Central memory CD4-positive, alpha-beta T cell (primary cell): ENCODE measurements around the gene ABTB1.

Source experiments
- DNase-seq: peaks from one replicate; pipeline ENCODE4 v3.0.0; 2022

ABTB1 gene

DNA sequence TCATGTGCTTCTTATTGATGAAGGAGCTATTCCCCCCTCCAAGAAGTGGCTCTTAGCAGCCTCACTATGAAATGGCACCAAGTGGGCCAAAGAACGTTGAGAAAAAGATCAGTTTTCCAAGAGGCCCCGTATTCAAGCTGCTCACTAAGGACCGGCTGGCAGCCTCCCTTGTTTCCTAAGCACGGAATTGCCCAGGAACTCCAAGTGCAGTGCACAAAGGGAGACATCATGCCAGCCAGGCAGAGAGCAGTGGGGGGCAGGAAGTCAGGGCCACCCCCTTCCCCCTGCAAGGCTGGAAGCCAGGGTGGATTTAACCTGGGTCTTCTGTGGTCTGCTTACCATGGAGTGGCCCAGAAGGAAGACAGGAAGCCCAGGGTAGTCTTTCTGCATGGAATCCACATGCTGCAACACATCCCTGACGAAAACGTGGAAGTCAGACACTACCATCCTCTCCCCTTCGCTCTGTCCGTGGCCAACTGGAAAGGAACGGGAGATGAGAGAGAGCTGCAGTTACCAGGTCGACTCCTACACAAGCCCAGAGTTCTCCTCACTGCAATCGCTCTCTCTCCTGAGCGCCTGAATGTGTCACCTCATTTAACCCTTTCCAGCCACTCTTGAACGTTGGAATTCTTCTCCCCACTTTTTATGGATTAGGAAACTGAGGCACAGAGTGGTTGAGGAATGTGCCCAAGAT lies 49.5 kb downstream of the ABTB1 start:
- no peak for DNase-seq

GRCh38 chr3:127723011-127723567 lies 50.3 kb downstream of the ABTB1 start:
- DNase-seq, result no peak

DNA sequence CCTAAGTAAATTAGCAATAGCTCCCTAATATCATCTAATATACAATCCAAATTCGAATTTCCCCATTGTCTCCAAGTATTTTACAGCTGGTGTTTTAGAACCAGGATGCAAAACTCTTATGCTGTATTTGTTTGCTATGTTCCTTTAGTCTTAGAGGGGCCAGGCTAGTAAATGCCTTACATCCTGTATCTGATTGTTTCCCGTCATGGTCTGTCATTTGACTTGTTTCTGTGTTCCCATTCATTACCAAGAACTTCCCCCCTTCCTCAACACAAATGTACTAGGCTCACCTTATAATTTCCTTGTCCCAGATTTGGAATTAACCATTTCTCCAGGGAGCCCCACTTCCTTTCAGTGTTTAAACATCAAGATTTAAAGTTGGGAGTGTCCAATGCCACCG lies 54.1 kb downstream of the ABTB1 start:
- no peak for DNase-seq

DNA sequence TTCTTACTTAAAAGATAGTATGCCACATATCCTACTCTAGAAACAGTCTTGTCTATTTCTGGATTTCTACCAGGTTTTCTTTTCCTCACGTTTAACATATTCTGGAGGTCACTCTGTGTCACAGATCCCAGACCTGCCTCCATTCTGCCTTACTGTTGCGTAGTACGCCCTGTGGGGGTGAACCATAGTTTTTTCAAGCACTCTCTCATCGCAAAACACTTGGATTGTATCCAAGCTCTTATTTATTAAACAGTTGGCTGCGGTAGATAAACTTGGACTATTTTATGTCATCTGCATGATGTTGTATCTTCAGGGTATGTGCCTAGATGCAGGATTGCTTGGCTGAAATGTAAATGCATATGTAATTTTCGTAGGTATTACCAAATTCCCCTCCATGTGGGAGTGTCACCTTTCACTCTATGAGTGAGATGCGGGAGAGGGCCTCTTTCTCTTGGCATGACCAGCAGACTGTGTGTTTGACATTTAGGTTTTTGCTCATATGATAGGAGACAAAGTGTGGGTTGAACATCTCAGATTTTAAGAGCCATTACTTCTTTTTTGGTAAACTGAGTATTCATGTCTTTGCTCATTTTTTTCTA lies 55.8 kb downstream of the ABTB1 start:
- no peak for DNase-seq

DNA sequence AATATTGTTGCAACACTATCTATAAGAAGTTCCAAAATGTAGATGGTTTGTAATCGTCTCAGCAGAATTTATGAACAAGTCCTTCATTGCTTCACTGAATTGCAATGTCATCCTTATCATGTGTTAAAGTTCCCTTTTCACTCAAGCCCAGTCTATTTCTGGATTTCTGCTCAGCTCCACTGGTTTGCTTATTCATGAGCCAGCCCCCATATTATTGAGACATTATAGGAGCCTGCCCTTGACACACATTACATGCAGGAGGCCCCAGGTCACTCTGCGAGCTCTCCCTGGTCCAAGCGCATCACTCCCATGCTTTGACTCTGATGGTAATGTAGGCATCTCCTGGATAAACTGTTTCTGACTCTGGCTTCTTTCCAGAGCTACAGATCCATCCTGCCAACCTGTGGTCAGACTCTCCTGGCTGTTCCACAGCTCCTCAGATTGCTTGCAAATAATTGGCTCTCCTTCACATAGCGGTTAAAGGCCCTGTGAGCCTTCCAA lies 56.9 kb downstream of the ABTB1 start:
- DNase-seq, result no peak

DNA sequence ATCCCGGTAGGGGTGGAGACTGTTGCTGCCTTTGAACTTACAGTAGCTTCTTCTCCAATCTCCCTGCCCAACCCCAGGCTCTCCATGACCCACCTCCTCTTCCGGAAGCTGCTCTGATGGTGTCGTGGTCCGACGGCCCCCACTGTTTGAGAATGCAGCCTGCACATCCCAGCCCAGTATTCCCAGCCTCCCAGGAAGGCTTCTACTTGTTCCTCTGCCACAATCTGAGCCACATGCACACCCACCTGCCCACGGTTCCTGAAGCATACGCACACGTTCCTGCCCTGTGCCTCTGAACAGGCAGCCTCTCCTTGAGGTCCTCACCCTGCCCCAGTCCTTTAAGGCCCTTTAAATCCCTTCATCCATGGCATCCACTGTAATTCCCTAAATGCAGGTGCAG lies 57.4 kb downstream of the ABTB1 start:
- no peak for DNase-seq
